SKM-1 treated with dmso at 0.1 percent for 144 hours (cell line): ENCODE data around the gene TPO.
"Not testable (repeated sequence)": the region's sequence is repeated elsewhere in the genome, so short reads cannot be mapped to it uniquely, and the experiment has no call there.

Experiments
- DNase-seq: peaks from one replicate; lab custom pipeline; 2025; ENCODE audit not compliant: unreplicated experiment; lab: John Stamatoyannopoulos, UW

Gene TPO

GRCh38 chr2:1551905-1552304 is 138.6 kb downstream of the TPO start:
- no peak for DNase-seq

- no peak for DNase-seq
Measured at GRCh38 chr2:1552611-1553010, 139.3 kb downstream of the TPO start.

GRCh38 chr2:1553671-1554295 is 140.5 kb downstream of the TPO start:
- DNase-seq = no peak

GRCh38 chr2:1556286-1556685 is 143.0 kb downstream of the TPO start:
- no peak for DNase-seq

- DNase-seq = no peak
Measured at GRCh38 chr2:1556776-1557466, 143.7 kb downstream of the TPO start.

GRCh38 chr2:1557467-1557820 is 144.2 kb downstream of the TPO start:
- no peak for DNase-seq

- no peak for DNase-seq
Measured at GRCh38 chr2:1559589-1560175, 146.4 kb downstream of the TPO start.

- no peak for DNase-seq
Measured at GRCh38 chr2:1561259-1561658, 148.0 kb downstream of the TPO start.

- DNase-seq = no peak
Measured at GRCh38 chr2:1561811-1562421, 148.7 kb downstream of the TPO start.

- DNase-seq = no peak
Measured at GRCh38 chr2:1563084-1563857, 150.0 kb downstream of the TPO start.

GRCh38 chr2:1563943-1564891 is 151.0 kb downstream of the TPO start:
- DNase-seq = no peak

GRCh38 chr2:1567556-1568344 is 154.5 kb downstream of the TPO start:
- DNase-seq = no peak

- not testable (repeated sequence) for DNase-seq
Measured at GRCh38 chr2:1568345-1568668, 155.0 kb downstream of the TPO start.

GRCh38 chr2:1569879-1570450 is 156.7 kb downstream of the TPO start:
- DNase-seq = no peak

- DNase-seq = no peak
Measured at GRCh38 chr2:1571477-1572417, 158.5 kb downstream of the TPO start.

- DNase-seq = no peak
Measured at GRCh38 chr2:1572638-1573037, 159.4 kb downstream of the TPO start.

- no peak for DNase-seq
Measured at GRCh38 chr2:1577846-1578245, 164.6 kb downstream of the TPO start.

- DNase-seq = not testable (repeated sequence)
Measured at GRCh38 chr2:1581257-1581964, 168.1 kb downstream of the TPO start.
